PC-9 (cell line): ENCODE measurements around the gene UBN1.

ENCODE experiments used
- CTCF ChIP-seq: fragments of 200-600 bp; sonication (generic); conservative IDR thresholded peaks from 2 replicates; pipeline ENCODE4 v1.6.1; 2017; ENCODE audit warnings: mixed run types, antibody characterized with exemption, mild to moderate bottlenecking, moderate library complexity
- EZH2 ChIP-seq: fragments of 200-600 bp; sonication (generic); IDR thresholded peaks from 2 replicates; pipeline ENCODE4 v1.8.0; 2017; ENCODE audit warnings: antibody characterized with exemption, low read depth

- TF ChIP-seq EZH2 (no peak), CTCF (no peak)
Observed at GRCh38 chr16:4803898-4804762, 43.2 kb upstream of the UBN1 start.
